Endothelial cell of umbilical vein (primary cell): Measurements from ENCODE around the gene ATXN1. TPM values are rescaled to one million over a fixed set of nuclear protein-coding genes. Genes with fewer than 3 reads are reported as not detected.
"Not testable (repeated sequence)": the region's sequence is repeated elsewhere in the genome, so short reads cannot be mapped to it uniquely, and the experiment has no call there.

Source experiments
- BruUV-seq: library from RNA; stranded (reverse); fragments of 400-500 nt; replicated peaks from 2 replicates; lab custom pipeline; 2021; lab: Mats Ljungman, UMichigan
- CTCF ChIA-PET: fragments of 300-600, 350-600 bp; sonication (Branson Sonifier 250); formaldehyde crosslinking; loops from one replicate; lab custom pipeline; 2021; ENCODE audit warnings: antibody characterized with exemption, inconsistent platforms; lab: Charles Lee
- POLR2A ChIA-PET: fragments of 300-600, 350-600 bp; sonication (Branson Sonifier 250); formaldehyde crosslinking; loops from one replicate; lab custom pipeline; 2021; ENCODE audit warnings: antibody characterized with exemption, inconsistent platforms; lab: Charles Lee
- DNase-seq: peaks from one replicate; pipeline ENCODE4 v3.0.0-alpha.2; 2011; ENCODE audit warnings: low read depth, low spot score
- FAIRE-seq: peaks from 2 replicates; lab custom pipeline; 2011; peaks lifted over from hg19 to GRCh38; lab: Jason Lieb, UNC
- H2AFZ ChIP-seq: 2 replicates; pipeline ENCODE4 v1.6.0; 2012; ENCODE audit warnings: low read depth, low read length, control low read depth, inconsistent platforms
- H3K27ac ChIP-seq: 2 replicates; pipeline ENCODE4 v1.5.1; 2011; ENCODE audit warnings: low read depth, mild to moderate bottlenecking, control low read depth, low read length, moderate library complexity; ENCODE audit not compliant: insufficient read depth
- H3K27me3 ChIP-seq, 2 experiments: 2 replicates each; pipeline versions ENCODE4 v1.6.0 to v1.6.1; 2011; ENCODE audit warnings: low read length in 2 of 2, mixed read lengths in 1 of 2; ENCODE audit not compliant: control insufficient read depth in 2 of 2, insufficient read depth in 2 of 2
- H3K36me3 ChIP-seq, 2 experiments: 2 replicates in 1 of 2; 3 replicates in 1 of 2; pipeline ENCODE4 v1.5.1; 2011; ENCODE audit warnings: low read length in 2 of 2, mild to moderate bottlenecking in 1 of 2, moderate library complexity in 1 of 2; ENCODE audit not compliant: control insufficient read depth in 2 of 2, insufficient read depth in 2 of 2; ENCODE audit errors: extremely low read depth in 1 of 2
- H3K4me1 ChIP-seq: 3 replicates; pipeline ENCODE4 v1.5.1; 2011; ENCODE audit warnings: mild to moderate bottlenecking, low read length; ENCODE audit not compliant: control insufficient read depth, insufficient read depth; ENCODE audit errors: extremely low read depth
- H3K4me2 ChIP-seq: 2 replicates; pipeline ENCODE4 v1.6.1; 2011; ENCODE audit warnings: low read length, control low read depth, mixed read lengths; ENCODE audit not compliant: insufficient read depth
- H3K4me3 ChIP-seq, 3 experiments: fragments of 200-600 bp in 1 of 3; sonication (generic), shearing (Covaris generic) in 1 of 3; replicated peaks in 1 of 3; 2 replicates each; pipeline ENCODE4 v1.5.1; 2011 to 2016; ENCODE audit warnings: control low read depth in 3 of 3, low read length in 3 of 3, mild to moderate bottlenecking in 2 of 3, inconsistent platforms in 1 of 3, low read depth in 1 of 3, moderate library complexity in 1 of 3; ENCODE audit not compliant: insufficient read depth in 1 of 3
- H3K79me2 ChIP-seq: 2 replicates; pipeline ENCODE4 v1.6.0; 2012; ENCODE audit warnings: low read length, inconsistent platforms; ENCODE audit not compliant: control insufficient read depth, insufficient read depth
- H3K9ac ChIP-seq: replicated peaks from 2 replicates; pipeline ENCODE3; 2011; ENCODE audit warnings: low read length, control low read depth; ENCODE audit not compliant: insufficient read depth; ENCODE audit errors: extremely low read depth
- H3K9me1 ChIP-seq: replicated peaks from 3 replicates; pipeline ENCODE4 v1.6.0; 2011; ENCODE audit warnings: mild to moderate bottlenecking, low read length; ENCODE audit not compliant: control insufficient read depth, insufficient read depth; ENCODE audit errors: extremely low read depth
- H3K9me3 ChIP-seq: replicated peaks from 2 replicates; pipeline ENCODE4 v1.5.1; 2012; ENCODE audit warnings: low read length, inconsistent platforms; ENCODE audit not compliant: control insufficient read depth, insufficient read depth
- H4K20me1 ChIP-seq: replicated peaks from 2 replicates; pipeline ENCODE3; 2011; ENCODE audit warnings: mild to moderate bottlenecking, low read length; ENCODE audit not compliant: control insufficient read depth, insufficient read depth; ENCODE audit errors: extremely low read depth
- EZH2 ChIP-seq: IDR thresholded peaks from 2 replicates; pipeline ENCODE4 v1.6.1; 2012; ENCODE audit warnings: borderline replicate concordance, low read depth, mild to moderate bottlenecking, moderate library complexity, low read length, inconsistent platforms; ENCODE audit not compliant: severe bottlenecking
- FOS ChIP-seq: IDR thresholded peaks from 2 replicates; pipeline ENCODE4 v1.6.1; 2011; ENCODE audit warnings: mild to moderate bottlenecking, low read length, moderate library complexity, borderline replicate concordance; ENCODE audit not compliant: insufficient read depth
- GATA2 ChIP-seq: IDR thresholded peaks from 2 replicates; pipeline ENCODE4 v1.7.0; 2011; ENCODE audit warnings: low read depth, mild to moderate bottlenecking, moderate library complexity, mixed read lengths, low read length; ENCODE audit not compliant: insufficient read length, insufficient read depth
- JUN ChIP-seq: IDR thresholded peaks from 2 replicates; pipeline ENCODE4 v1.6.1; 2011; ENCODE audit warnings: borderline replicate concordance, low read depth; ENCODE audit not compliant: insufficient read length, insufficient read depth
- MYC ChIP-seq: IDR thresholded peaks from one replicate; pipeline ENCODE4 v1.6.1; 2011; ENCODE audit warnings: mild to moderate bottlenecking, low read depth, low read length
- POLR2A ChIP-seq: IDR thresholded peaks from 2 replicates; pipeline ENCODE4 v1.6.1; 2012; ENCODE audit warnings: low read depth, mild to moderate bottlenecking, control low read depth, low read length
- POLR2AphosphoS5 ChIP-seq: IDR thresholded peaks from 2 replicates; pipeline ENCODE4 v1.6.1; 2012; ENCODE audit warnings: low read depth, mild to moderate bottlenecking, control low read depth, low read length, moderate library complexity; ENCODE audit not compliant: insufficient read depth
- dilution Hi-C: fragments of 300-500 bp; cut with MboI; formaldehyde crosslinking; loops from one replicate; pipeline ENCODE4 v1.15.0; 2019; ENCODE audit warnings: low sequenced_read_pairs; ENCODE audit not compliant: extremely low pct_ligation_motif_present
- intact Hi-C: fragments of 100-400 bp; cut with micrococcal nuclease; formaldehyde crosslinking; loops from one replicate; pipeline ENCODE4 v1.10.0; 2022
- polyA plus RNA-seq, 4 experiments: library from polyadenylated mRNA; depleted of rRNA in 3 of 4; stranded (reverse) in 3 of 4; unstranded in 1 of 4; fragments of >200 nt; gene quantifications; 2 replicates each; pipeline versions ENCODE4 v1.2.1 to v1.2.3, GENCODE V29; 2011 to 2012; ENCODE audit warnings: missing spikeins in 1 of 4
- total RNA-seq: library from RNA; stranded (reverse); gene quantifications from 2 replicates; pipeline ENCODE4 v1.2.3, GENCODE V29; 2021
- TF ChIP-seq, protein P1 (sequence below), 2 donors: IDR thresholded peaks; 1 replicate in 1 of 2; 2 replicates in 1 of 2; pipeline ENCODE4 v1.5.1; 2011; ENCODE audit warnings: low read length in 2 of 2, mild to moderate bottlenecking in 2 of 2, moderate library complexity in 2 of 2, control low read depth in 1 of 2, inconsistent platforms in 1 of 2, low read depth in 1 of 2; ENCODE audit not compliant: insufficient read depth in 1 of 2; ENCODE audit errors: extremely low read depth in 1 of 2
- TF ChIP-seq, protein P2 (sequence below): IDR thresholded peaks from 2 replicates; pipeline ENCODE4 v1.6.1; 2011; ENCODE audit not compliant: insufficient read depth, insufficient read length

Gene ATXN1
- total and polyA plus RNA-seq, 2 donors (not counting 3 experiments of a cell fraction or from before 2014, with no cell fraction given): 16.4 to 33.0 TPM

DNA sequence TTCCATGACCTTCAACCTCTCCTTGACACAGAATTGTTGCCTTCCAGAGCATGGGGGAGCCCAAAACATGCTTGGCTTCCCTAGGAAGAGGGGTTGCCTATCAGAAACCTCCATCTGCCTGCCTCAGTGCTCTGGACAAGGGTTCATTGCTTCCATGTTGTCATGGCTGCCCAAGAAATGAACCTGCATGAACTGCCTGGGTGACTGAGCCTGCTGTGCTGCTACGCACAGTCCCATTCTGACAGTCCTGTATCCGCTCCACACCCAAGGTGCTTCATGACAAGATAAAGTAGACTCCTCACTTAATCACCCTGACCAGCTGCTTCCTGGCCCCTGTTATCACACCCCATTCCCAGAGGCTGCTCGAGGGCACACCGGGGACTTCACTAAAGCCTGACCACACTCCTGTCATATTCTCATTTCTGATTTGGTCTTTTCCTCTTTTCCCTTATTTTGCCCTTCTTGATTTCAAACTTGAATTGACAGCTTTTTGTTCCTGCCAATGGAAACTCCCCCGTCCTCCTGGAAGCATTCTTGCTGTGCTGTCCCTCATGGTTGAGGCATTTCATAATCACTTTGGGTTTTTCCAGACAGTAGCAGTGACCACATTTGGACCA is 491.0 kb downstream of the ATXN1 start:
- Histone ChIP-seq H3K9me3 (no peaks in the 10 kb centered on the region), H3K4me3 (no peak overlapping the region), H3K27me3 (no peaks in the 10 kb centered on the region), H3K4me1 (no peaks in the 10 kb centered on the region), H2AFZ (no peak overlapping the region), H3K79me2 (no peaks in the 10 kb centered on the region), H3K9ac (no peak overlapping the region), H4K20me1 (no peaks in the 10 kb centered on the region), H3K9me1 (no peaks in the 10 kb centered on the region), H3K36me3 (no peaks in the 10 kb centered on the region), H3K4me2 (no peak overlapping the region), H3K27ac (no peak overlapping the region)
- dilution Hi-C loops: no loop called here
- DNase-seq: no peak
- FAIRE-seq: no peak
- intact Hi-C loops: no loop called here
- TF ChIP-seq, protein P1, sequence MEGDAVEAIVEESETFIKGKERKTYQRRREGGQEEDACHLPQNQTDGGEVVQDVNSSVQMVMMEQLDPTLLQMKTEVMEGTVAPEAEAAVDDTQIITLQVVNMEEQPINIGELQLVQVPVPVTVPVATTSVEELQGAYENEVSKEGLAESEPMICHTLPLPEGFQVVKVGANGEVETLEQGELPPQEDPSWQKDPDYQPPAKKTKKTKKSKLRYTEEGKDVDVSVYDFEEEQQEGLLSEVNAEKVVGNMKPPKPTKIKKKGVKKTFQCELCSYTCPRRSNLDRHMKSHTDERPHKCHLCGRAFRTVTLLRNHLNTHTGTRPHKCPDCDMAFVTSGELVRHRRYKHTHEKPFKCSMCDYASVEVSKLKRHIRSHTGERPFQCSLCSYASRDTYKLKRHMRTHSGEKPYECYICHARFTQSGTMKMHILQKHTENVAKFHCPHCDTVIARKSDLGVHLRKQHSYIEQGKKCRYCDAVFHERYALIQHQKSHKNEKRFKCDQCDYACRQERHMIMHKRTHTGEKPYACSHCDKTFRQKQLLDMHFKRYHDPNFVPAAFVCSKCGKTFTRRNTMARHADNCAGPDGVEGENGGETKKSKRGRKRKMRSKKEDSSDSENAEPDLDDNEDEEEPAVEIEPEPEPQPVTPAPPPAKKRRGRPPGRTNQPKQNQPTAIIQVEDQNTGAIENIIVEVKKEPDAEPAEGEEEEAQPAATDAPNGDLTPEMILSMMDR (IDR thresholded peaks at IDR 0.05; ENCODE audit: extremely low read depth in 1 of 2, insufficient read depth in 1 of 2, low read depth in 1 of 2, low read length in 2 of 2): no peak
- TF ChIP-seq POLR2AphosphoS5 (no peak), JUN (no peak), EZH2 (no peak), POLR2A (no peak), MYC (no peak), GATA2 (no peak), FOS (no peak)
- TF ChIP-seq, protein P2, sequence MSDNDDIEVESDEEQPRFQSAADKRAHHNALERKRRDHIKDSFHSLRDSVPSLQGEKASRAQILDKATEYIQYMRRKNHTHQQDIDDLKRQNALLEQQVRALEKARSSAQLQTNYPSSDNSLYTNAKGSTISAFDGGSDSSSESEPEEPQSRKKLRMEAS: no peak
- CTCF ChIA-PET: interaction anchor here (1.2 kb wide), 1 partner anchor 31 kb away, joined by 4 read pairs; no protein-coding TSS in a partner anchor
- BruUV-seq: no TSS peak
- POLR2A ChIA-PET: no interaction called here

DNA sequence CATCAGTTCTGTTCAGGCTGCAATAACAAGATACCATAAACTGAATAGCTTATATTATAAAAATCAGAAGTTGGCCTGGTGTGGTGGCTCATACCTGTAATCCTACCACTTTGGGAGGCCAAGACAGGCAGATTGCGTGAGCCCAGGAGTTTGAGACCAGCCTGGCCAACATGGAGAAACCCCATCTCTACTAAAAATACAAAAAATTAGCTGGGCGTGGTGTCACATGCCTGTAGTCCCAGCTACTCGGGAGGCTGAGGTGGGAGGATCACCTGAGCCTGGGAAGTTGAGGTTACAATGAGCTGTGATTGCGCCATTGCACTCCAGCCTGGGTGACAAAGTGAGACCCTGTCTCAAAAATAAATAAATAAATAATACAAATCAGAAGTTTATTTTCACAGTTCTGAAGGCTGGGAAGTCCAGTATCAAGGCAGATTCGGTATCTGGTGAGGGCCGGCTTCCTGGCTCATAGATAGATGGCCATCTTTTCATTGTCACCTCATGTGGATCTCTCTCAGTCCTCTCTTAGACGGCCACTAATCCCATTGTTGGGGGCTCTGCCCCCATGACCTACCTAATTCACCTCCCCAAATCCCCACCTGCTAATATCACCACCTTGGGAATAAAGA is 491.7 kb downstream of the ATXN1 start:
- CTCF ChIA-PET, H3K27me3 ChIP-seq, POLR2A ChIA-PET, H3K9me3 ChIP-seq, H3K79me2 ChIP-seq, BruUV-seq, H3K4me3 ChIP-seq, FAIRE-seq, dilution Hi-C loops, H3K36me3 ChIP-seq, H3K27ac ChIP-seq, H3K9me1 ChIP-seq, H4K20me1 ChIP-seq, DNase-seq, H2AFZ ChIP-seq, H3K9ac ChIP-seq, intact Hi-C loops, H3K4me2 ChIP-seq, H3K4me1 ChIP-seq: not testable (repeated sequence)
